Measurements from ENCODE around the gene GPR160.

The GPR160 gene

DNA sequence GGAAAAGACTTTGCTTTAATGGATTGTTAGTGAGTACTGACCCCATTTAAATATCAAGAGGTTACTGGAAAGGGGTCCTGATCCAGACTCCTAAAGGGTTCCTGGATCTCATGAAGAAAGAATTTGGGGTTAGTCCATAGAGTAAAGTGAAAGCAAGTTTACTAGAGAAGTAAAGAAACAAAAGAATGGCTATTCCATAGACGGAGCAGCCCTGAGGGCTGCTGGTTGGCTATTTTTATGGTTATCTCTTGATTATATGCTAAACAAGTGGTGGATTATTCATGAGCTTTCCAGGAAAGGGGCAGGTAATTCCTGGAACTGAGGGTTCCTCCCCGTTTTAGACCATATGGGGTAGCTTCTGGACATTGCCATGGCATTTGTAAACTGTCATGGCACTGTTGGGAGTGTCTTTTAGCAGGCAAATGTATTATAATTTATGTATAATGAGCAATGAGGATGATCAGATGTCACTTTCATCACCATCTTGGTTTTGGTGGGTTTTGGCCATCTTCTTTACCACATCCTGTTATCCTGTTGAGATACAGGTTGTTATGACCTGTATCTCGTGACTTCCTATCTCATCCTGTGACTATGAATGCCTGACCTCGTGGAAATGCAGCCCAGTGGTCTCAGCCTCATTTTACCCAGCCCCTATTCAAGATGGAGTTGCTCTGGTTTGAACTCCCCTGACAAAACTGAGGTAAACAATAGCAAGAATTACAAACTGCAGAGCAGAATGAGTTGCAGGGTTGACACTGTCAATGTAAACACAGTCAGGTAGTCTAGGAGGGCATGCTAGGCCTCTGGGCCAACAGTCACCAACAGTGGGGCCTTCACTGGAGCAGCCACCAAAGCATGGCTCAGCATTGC lies 10.3 kb upstream of the GPR160 start:
- no peak overlapping the region for H3K4me3 ChIP-seq (ENCODE audit: low read length in 2 of 2)
- H3K9me3 ChIP-seq (ENCODE audit: control insufficient read depth in 2 of 2, low read length in 2 of 2) = no peaks in the 10 kb centered on the region
- H3K4me1 ChIP-seq (ENCODE audit: control insufficient read depth, insufficient read depth, low read length) = no peaks in the 10 kb centered on the region
- H3K36me3 ChIP-seq (ENCODE audit: control insufficient read depth in 2 of 2, insufficient read depth in 2 of 2, low read length in 2 of 2) = no peaks in the 10 kb centered on the region
- no peak overlapping the region for H3K9ac ChIP-seq (ENCODE audit: low read length in 2 of 2)
- no peak overlapping the region for H3K27ac ChIP-seq (ENCODE audit: low read length)
- H3K27me3 ChIP-seq (ENCODE audit: control insufficient read depth in 1 of 2, insufficient read depth in 2 of 2, low read length in 2 of 2) = no peaks in the 10 kb centered on the region

DNA sequence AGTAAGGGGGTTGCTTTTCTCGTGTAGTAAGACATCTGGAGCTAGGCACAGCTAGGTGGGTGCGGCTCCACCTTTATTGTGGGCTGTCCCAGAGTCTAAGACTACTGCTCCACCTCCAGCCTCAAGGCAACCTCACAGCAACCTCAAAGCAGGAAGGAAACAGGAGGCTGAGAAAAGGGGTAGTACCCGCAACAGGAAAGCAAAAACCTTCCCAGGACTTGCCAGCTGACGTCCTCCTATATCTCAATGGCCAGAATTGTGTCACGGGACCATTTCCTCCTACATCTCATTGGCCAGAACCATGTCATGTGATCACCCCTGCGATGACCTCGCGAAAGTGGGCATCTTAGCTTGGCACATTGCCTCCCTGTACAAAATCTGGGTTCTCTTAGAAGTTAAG lies 4.3 kb upstream of the GPR160 start:
- Histone ChIP-seq H3K9ac (ENCODE audit: low read length in 2 of 2) (no peak overlapping the region), H3K36me3 (ENCODE audit: control insufficient read depth in 2 of 2, insufficient read depth in 2 of 2, low read length in 2 of 2) (no peaks in the 10 kb centered on the region), H3K9me3 (ENCODE audit: control insufficient read depth in 2 of 2, low read length in 2 of 2) (no peaks in the 10 kb centered on the region), H3K27me3 (ENCODE audit: control insufficient read depth in 1 of 2, insufficient read depth in 2 of 2, low read length in 2 of 2) (peaks cover 9 to 12% of the 10 kb centered on the region in 2 donors), H3K27ac (ENCODE audit: low read length) (no peak overlapping the region), H3K4me1 (ENCODE audit: control insufficient read depth, insufficient read depth, low read length) (peaks cover 11% of the 10 kb centered on the region), H3K4me3 (ENCODE audit: low read length in 2 of 2) (no peak overlapping the region)

GRCh38 chr3:170038434-170039110 lies 777 bp downstream of the GPR160 start:
- H3K27me3 ChIP-seq (ENCODE audit: control insufficient read depth in 1 of 2, insufficient read depth in 2 of 2, low read length in 2 of 2) = peaks cover 14 to 25% of the 10 kb centered on the region in 2 donors
- H3K27ac ChIP-seq (ENCODE audit: low read length) = no peak overlapping the region
- peak overlapping the region; percentile 43 to 66 for H3K4me3 ChIP-seq (ENCODE audit: low read length in 2 of 2)
- no peak overlapping the region for H3K9ac ChIP-seq (ENCODE audit: low read length in 2 of 2)
- H3K9me3 ChIP-seq (ENCODE audit: control insufficient read depth in 2 of 2, low read length in 2 of 2) = no peaks in the 10 kb centered on the region
- H3K36me3 ChIP-seq (ENCODE audit: control insufficient read depth in 2 of 2, insufficient read depth in 2 of 2, low read length in 2 of 2) = no peaks in the 10 kb centered on the region
- H3K4me1 ChIP-seq (ENCODE audit: control insufficient read depth, insufficient read depth, low read length) = peaks cover 15% of the 10 kb centered on the region

DNA sequence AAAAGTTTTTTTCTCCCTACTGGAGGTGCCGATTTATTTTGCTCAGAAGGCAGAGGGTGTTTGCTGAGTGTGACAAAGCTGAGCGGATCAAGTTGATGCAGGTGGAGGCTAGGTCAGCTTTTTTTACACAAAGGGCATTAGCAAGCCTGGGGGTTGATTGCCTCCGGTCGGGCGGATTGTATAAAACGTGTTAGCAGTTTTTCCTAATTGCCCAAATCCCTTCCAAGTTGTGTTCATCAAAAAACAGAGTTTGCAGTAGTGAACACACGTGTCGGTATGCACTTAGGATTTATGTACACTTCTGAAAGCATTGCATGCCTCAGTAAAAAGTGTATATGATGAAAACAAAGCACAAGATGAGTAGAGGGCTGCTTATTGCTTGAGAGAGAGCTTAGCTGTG lies 2.6 kb downstream of the GPR160 start:
- H3K27me3 ChIP-seq (ENCODE audit: control insufficient read depth in 1 of 2, insufficient read depth in 2 of 2, low read length in 2 of 2) = peaks cover 14 to 27% of the 10 kb centered on the region in 2 donors
- H3K4me3 ChIP-seq (ENCODE audit: low read length in 2 of 2) = no peak overlapping the region
- no peak overlapping the region for H3K27ac ChIP-seq (ENCODE audit: low read length)
- no peak overlapping the region for H3K9ac ChIP-seq (ENCODE audit: low read length in 2 of 2)
- peaks cover 15% of the 10 kb centered on the region for H3K4me1 ChIP-seq (ENCODE audit: control insufficient read depth, insufficient read depth, low read length)
- no peaks in the 10 kb centered on the region for H3K36me3 ChIP-seq (ENCODE audit: control insufficient read depth in 2 of 2, insufficient read depth in 2 of 2, low read length in 2 of 2)
- H3K9me3 ChIP-seq (ENCODE audit: control insufficient read depth in 2 of 2, low read length in 2 of 2) = no peaks in the 10 kb centered on the region

DNA sequence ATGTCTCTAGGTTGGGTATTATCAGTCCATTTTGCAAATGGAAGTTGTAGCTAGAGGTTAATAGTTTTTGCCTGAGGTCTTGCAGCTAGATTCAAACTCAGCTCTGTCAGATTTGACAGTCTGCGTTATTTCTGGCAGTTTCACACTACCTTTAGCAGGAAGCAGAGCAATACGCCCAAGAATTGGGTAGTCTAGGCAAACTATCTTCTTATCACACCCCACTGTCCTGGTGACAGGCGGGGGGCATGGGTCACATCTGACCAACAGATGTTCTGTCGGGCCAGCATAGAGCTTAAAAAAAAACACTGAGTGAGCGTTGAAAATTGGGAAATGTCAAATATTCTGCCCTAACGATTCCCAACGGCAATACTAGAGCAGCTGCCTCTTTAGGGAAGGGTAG lies 5.7 kb downstream of the GPR160 start:
- Histone ChIP-seq H3K36me3 (ENCODE audit: control insufficient read depth in 2 of 2, insufficient read depth in 2 of 2, low read length in 2 of 2) (no peaks in the 10 kb centered on the region), H3K9ac (ENCODE audit: low read length in 2 of 2) (no peak overlapping the region), H3K4me1 (ENCODE audit: control insufficient read depth, insufficient read depth, low read length) (peaks cover 4% of the 10 kb centered on the region), H3K27ac (ENCODE audit: low read length) (no peak overlapping the region), H3K9me3 (ENCODE audit: control insufficient read depth in 2 of 2, low read length in 2 of 2) (no peaks in the 10 kb centered on the region), H3K4me3 (ENCODE audit: low read length in 2 of 2) (no peak overlapping the region), H3K27me3 (ENCODE audit: control insufficient read depth in 1 of 2, insufficient read depth in 2 of 2, low read length in 2 of 2) (peaks cover 7 to 15% of the 10 kb centered on the region in 2 donors)

GRCh38 chr3:170044271-170044670 lies 6.5 kb downstream of the GPR160 start:
- no peaks in the 10 kb centered on the region for H3K36me3 ChIP-seq (ENCODE audit: control insufficient read depth in 2 of 2, insufficient read depth in 2 of 2, low read length in 2 of 2)
- no peaks in the 10 kb centered on the region for H3K9me3 ChIP-seq (ENCODE audit: control insufficient read depth in 2 of 2, low read length in 2 of 2)
- peaks cover 3 to 10% of the 10 kb centered on the region in 2 donors for H3K27me3 ChIP-seq (ENCODE audit: control insufficient read depth in 1 of 2, insufficient read depth in 2 of 2, low read length in 2 of 2)
- no peak overlapping the region for H3K9ac ChIP-seq (ENCODE audit: low read length in 2 of 2)
- no peak overlapping the region for H3K4me3 ChIP-seq (ENCODE audit: low read length in 2 of 2)
- H3K4me1 ChIP-seq (ENCODE audit: control insufficient read depth, insufficient read depth, low read length) = no peaks in the 10 kb centered on the region
- no peak overlapping the region for H3K27ac ChIP-seq (ENCODE audit: low read length)

- Histone ChIP-seq H3K27me3 (ENCODE audit: control insufficient read depth in 1 of 2, insufficient read depth in 2 of 2, low read length in 2 of 2) (peaks cover 3 to 10% of the 10 kb centered on the region in 2 donors), H3K4me3 (ENCODE audit: low read length in 2 of 2) (no peak overlapping the region), H3K4me1 (ENCODE audit: control insufficient read depth, insufficient read depth, low read length) (no peaks in the 10 kb centered on the region), H3K9me3 (ENCODE audit: control insufficient read depth in 2 of 2, low read length in 2 of 2) (no peaks in the 10 kb centered on the region), H3K9ac (ENCODE audit: low read length in 2 of 2) (no peak overlapping the region), H3K27ac (ENCODE audit: low read length) (no peak overlapping the region), H3K36me3 (ENCODE audit: control insufficient read depth in 2 of 2, insufficient read depth in 2 of 2, low read length in 2 of 2) (no peaks in the 10 kb centered on the region)
Observed at GRCh38 chr3:170044795-170045244, 7.0 kb downstream of the GPR160 start.

- no peaks in the 10 kb centered on the region for H3K9me3 ChIP-seq (ENCODE audit: control insufficient read depth in 2 of 2, low read length in 2 of 2)
- H3K27me3 ChIP-seq (ENCODE audit: control insufficient read depth in 1 of 2, insufficient read depth in 2 of 2, low read length in 2 of 2) = peaks cover 3 to 5% of the 10 kb centered on the region in 2 donors
- H3K9ac ChIP-seq (ENCODE audit: low read length in 2 of 2) = no peak overlapping the region
- no peak overlapping the region for H3K27ac ChIP-seq (ENCODE audit: low read length)
- H3K36me3 ChIP-seq (ENCODE audit: control insufficient read depth in 2 of 2, insufficient read depth in 2 of 2, low read length in 2 of 2) = no peaks in the 10 kb centered on the region
- H3K4me3 ChIP-seq (ENCODE audit: low read length in 2 of 2) = no peak overlapping the region
- H3K4me1 ChIP-seq (ENCODE audit: control insufficient read depth, insufficient read depth, low read length) = no peaks in the 10 kb centered on the region
Observed at GRCh38 chr3:170046269-170047132, 8.7 kb downstream of the GPR160 start.

DNA sequence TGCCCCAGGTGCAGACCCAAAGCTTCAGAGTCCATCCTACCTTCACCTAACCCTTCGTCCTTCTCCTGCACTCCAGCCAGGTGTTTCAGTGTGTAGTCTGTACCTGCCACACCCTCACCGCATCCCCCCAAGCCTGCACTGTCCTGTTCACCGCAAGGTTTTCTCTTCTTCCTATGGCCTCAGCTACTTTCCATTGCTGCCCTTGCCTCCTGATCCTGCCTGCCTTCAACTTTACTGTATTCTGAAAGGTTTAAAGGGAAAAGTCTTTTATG lies 9.3 kb downstream of the GPR160 start:
- Histone ChIP-seq H3K27ac (ENCODE audit: low read length) (no peak overlapping the region), H3K27me3 (ENCODE audit: control insufficient read depth in 1 of 2, insufficient read depth in 2 of 2, low read length in 2 of 2) (peaks cover 3% of the 10 kb centered on the region in 2 donors), H3K4me1 (ENCODE audit: control insufficient read depth, insufficient read depth, low read length) (no peaks in the 10 kb centered on the region), H3K9me3 (ENCODE audit: control insufficient read depth in 2 of 2, low read length in 2 of 2) (no peaks in the 10 kb centered on the region), H3K36me3 (ENCODE audit: control insufficient read depth in 2 of 2, insufficient read depth in 2 of 2, low read length in 2 of 2) (no peaks in the 10 kb centered on the region), H3K4me3 (ENCODE audit: low read length in 2 of 2) (no peak overlapping the region), H3K9ac (ENCODE audit: low read length in 2 of 2) (no peak overlapping the region)

GRCh38 chr3:170049146-170050000 lies 11.6 kb downstream of the GPR160 start:
- Histone ChIP-seq H3K4me3 (ENCODE audit: low read length in 2 of 2) (no peak overlapping the region), H3K9ac (ENCODE audit: low read length in 2 of 2) (no peak overlapping the region), H3K27me3 (ENCODE audit: control insufficient read depth in 1 of 2, insufficient read depth in 2 of 2, low read length in 2 of 2) (no peaks in the 10 kb centered on the region), H3K4me1 (ENCODE audit: control insufficient read depth, insufficient read depth, low read length) (no peaks in the 10 kb centered on the region), H3K36me3 (ENCODE audit: control insufficient read depth in 2 of 2, insufficient read depth in 2 of 2, low read length in 2 of 2) (no peaks in the 10 kb centered on the region), H3K27ac (ENCODE audit: low read length) (no peak overlapping the region), H3K9me3 (ENCODE audit: control insufficient read depth in 2 of 2, low read length in 2 of 2) (no peaks in the 10 kb centered on the region)

Measured in stomach smooth muscle (tissue), 2 donors.